ENCODE results near the gene YWHAB.

DNA sequence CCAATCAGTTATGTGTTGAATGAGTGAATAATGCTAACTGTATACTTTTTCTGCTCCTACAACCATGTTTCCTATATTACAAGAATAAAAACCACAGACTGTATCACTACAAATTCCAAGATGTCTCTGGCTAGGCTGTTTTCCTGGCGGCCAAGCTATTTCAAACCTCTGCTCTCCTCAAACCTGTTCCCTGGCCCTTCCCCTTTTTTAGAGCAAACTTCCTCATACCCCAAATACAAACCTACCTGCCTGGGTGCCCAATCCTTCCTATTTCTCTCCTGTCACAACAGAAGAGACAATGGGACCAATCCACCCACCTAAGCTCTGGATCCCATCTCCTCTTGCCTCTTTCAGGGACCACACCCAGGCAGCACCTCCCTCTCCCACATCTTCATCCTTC lies 67.2 kb downstream of the YWHAB start:
- TF ChIP-seq JUND (IDR thresholded peaks at IDR 0.05), result no peak
- TF ChIP-seq, protein P1, sequence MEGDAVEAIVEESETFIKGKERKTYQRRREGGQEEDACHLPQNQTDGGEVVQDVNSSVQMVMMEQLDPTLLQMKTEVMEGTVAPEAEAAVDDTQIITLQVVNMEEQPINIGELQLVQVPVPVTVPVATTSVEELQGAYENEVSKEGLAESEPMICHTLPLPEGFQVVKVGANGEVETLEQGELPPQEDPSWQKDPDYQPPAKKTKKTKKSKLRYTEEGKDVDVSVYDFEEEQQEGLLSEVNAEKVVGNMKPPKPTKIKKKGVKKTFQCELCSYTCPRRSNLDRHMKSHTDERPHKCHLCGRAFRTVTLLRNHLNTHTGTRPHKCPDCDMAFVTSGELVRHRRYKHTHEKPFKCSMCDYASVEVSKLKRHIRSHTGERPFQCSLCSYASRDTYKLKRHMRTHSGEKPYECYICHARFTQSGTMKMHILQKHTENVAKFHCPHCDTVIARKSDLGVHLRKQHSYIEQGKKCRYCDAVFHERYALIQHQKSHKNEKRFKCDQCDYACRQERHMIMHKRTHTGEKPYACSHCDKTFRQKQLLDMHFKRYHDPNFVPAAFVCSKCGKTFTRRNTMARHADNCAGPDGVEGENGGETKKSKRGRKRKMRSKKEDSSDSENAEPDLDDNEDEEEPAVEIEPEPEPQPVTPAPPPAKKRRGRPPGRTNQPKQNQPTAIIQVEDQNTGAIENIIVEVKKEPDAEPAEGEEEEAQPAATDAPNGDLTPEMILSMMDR (IDR thresholded peaks at IDR 0.05), result no peak
- no peak for TF ChIP-seq SMC3 (IDR thresholded peaks at IDR 0.05; ENCODE audit: low read depth, low read length)
- TF ChIP-seq EZH2phosphoT487 (IDR thresholded peaks at IDR 0.05; ENCODE audit: borderline replicate concordance, low read depth), result no peak
- TF ChIP-seq SIN3A (IDR thresholded peaks at IDR 0.05; ENCODE audit: borderline replicate concordance, low read depth, low read length), result no peak
- TF ChIP-seq, protein P2, sequence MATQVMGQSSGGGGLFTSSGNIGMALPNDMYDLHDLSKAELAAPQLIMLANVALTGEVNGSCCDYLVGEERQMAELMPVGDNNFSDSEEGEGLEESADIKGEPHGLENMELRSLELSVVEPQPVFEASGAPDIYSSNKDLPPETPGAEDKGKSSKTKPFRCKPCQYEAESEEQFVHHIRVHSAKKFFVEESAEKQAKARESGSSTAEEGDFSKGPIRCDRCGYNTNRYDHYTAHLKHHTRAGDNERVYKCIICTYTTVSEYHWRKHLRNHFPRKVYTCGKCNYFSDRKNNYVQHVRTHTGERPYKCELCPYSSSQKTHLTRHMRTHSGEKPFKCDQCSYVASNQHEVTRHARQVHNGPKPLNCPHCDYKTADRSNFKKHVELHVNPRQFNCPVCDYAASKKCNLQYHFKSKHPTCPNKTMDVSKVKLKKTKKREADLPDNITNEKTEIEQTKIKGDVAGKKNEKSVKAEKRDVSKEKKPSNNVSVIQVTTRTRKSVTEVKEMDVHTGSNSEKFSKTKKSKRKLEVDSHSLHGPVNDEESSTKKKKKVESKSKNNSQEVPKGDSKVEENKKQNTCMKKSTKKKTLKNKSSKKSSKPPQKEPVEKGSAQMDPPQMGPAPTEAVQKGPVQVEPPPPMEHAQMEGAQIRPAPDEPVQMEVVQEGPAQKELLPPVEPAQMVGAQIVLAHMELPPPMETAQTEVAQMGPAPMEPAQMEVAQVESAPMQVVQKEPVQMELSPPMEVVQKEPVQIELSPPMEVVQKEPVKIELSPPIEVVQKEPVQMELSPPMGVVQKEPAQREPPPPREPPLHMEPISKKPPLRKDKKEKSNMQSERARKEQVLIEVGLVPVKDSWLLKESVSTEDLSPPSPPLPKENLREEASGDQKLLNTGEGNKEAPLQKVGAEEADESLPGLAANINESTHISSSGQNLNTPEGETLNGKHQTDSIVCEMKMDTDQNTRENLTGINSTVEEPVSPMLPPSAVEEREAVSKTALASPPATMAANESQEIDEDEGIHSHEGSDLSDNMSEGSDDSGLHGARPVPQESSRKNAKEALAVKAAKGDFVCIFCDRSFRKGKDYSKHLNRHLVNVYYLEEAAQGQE (IDR thresholded peaks at IDR 0.05; ENCODE audit: low read depth, low read length), result no peak
- no peak for TF ChIP-seq RXRA (IDR thresholded peaks at IDR 0.05; ENCODE audit: borderline replicate concordance, low read depth)
- no peak for TF ChIP-seq RAD21 (IDR thresholded peaks at IDR 0.05; ENCODE audit: low read length)
- TF ChIP-seq MEF2A (IDR thresholded peaks at IDR 0.05; ENCODE audit: borderline replicate concordance, low read depth), result no peak
- TF ChIP-seq YY1 (IDR thresholded peaks at IDR 0.05; ENCODE audit: low read depth), result no peak
- no peak for TF ChIP-seq ELF1 (IDR thresholded peaks at IDR 0.05)
- TF ChIP-seq TAF1 (IDR thresholded peaks at IDR 0.05; ENCODE audit: borderline replicate concordance, low read depth, low read length), result no peak
- TF ChIP-seq FOSL2 (IDR thresholded peaks at IDR 0.05; ENCODE audit: borderline replicate concordance, low read depth), result no peak

Measured in SK-N-SH (cell line).